Measurements from ENCODE around the gene NOS1AP. TPM values are rescaled to one million over a fixed set of nuclear protein-coding genes. Genes with fewer than 3 reads are reported as not detected.

NOS1AP gene
- total and polyA plus RNA-seq, 9 donors, result 0.50 to 4.4 (median 1.5) TPM

GRCh38 chr1:162328512-162328911 is 259.0 kb downstream of the NOS1AP start:
- no peaks in the 10 kb centered on the region for H3K36me3 ChIP-seq
- no peaks in the 10 kb centered on the region for H3K27me3 ChIP-seq
- no peak for TF ChIP-seq EP300 (IDR thresholded peaks at IDR 0.05)
- TF ChIP-seq CTCF (IDR thresholded peaks at IDR 0.05), result no peak
- TF ChIP-seq POLR2A (IDR thresholded peaks at IDR 0.05), result no peak
- no peaks in the 10 kb centered on the region for H3K4me1 ChIP-seq (ENCODE audit: insufficient read depth)
- H3K9me3 ChIP-seq, result no peaks in the 10 kb centered on the region
- H3K4me3 ChIP-seq, result no peak overlapping the region
- H3K27ac ChIP-seq, result no peak overlapping the region
- intact Hi-C loops (cut with DNase I), result no loop called here
- no peak for DNase-seq

- Histone ChIP-seq H3K27ac (no peak overlapping the region), H3K4me1 (ENCODE audit: insufficient read depth) (no peaks in the 10 kb centered on the region), H3K36me3 (no peaks in the 10 kb centered on the region), H3K4me3 (no peak overlapping the region), H3K9me3 (no peaks in the 10 kb centered on the region), H3K27me3 (no peaks in the 10 kb centered on the region)
- DNase-seq, result no peak
- TF ChIP-seq POLR2A (IDR thresholded peaks at IDR 0.05) (no peak), CTCF (IDR thresholded peaks at IDR 0.05) (no peak), EP300 (IDR thresholded peaks at IDR 0.05) (no peak)
- intact Hi-C loops (cut with DNase I), result no loop called here
- 43 to 72% (median 57%) methylated on average over 3 of the region's 3 CpGs for WGBS, 3 donors
Observed at GRCh38 chr1:162329826-162330225, 260.3 kb downstream of the NOS1AP start.

- no peak overlapping the region for H3K27ac ChIP-seq
- H3K4me3 ChIP-seq, result no peak overlapping the region
- H3K36me3 ChIP-seq, result no peaks in the 10 kb centered on the region
- H3K27me3 ChIP-seq, result no peaks in the 10 kb centered on the region
- intact Hi-C loops (cut with DNase I), result no loop called here
- DNase-seq, result no peak
- H3K9me3 ChIP-seq, result no peaks in the 10 kb centered on the region
- H3K4me1 ChIP-seq (ENCODE audit: insufficient read depth), result no peaks in the 10 kb centered on the region
- TF ChIP-seq EP300 (IDR thresholded peaks at IDR 0.05) (no peak), CTCF (IDR thresholded peaks at IDR 0.05) (no peak), POLR2A (IDR thresholded peaks at IDR 0.05) (no peak)
Observed at GRCh38 chr1:162333991-162334390, 264.5 kb downstream of the NOS1AP start.

GRCh38 chr1:162335126-162335525 is 265.6 kb downstream of the NOS1AP start:
- Histone ChIP-seq H3K4me3 (no peak overlapping the region), H3K27me3 (no peaks in the 10 kb centered on the region), H3K27ac (no peak overlapping the region), H3K4me1 (ENCODE audit: insufficient read depth) (no peaks in the 10 kb centered on the region), H3K36me3 (no peaks in the 10 kb centered on the region), H3K9me3 (no peaks in the 10 kb centered on the region)
- intact Hi-C loops (cut with DNase I), result no loop called here
- 59 to 63% (median 61%) methylated on average over 5 of the region's 5 CpGs for WGBS, 3 donors
- TF ChIP-seq POLR2A (IDR thresholded peaks at IDR 0.05) (no peak), EP300 (IDR thresholded peaks at IDR 0.05) (no peak), CTCF (IDR thresholded peaks at IDR 0.05) (no peak)
- no peak for DNase-seq

Data from ovary (tissue), 9 donors.